ENCODE data around the gene DDHD1.
"Not testable (repeated sequence)": the region's sequence is repeated elsewhere in the genome, so short reads cannot be mapped to it uniquely, and the experiment has no call there.

Gene DDHD1

GRCh38 chr14:53103636-53104340, 49.3 kb downstream of the DDHD1 start:
- no peak for DNase-seq

GRCh38 chr14:53093206-53093605, 59.9 kb downstream of the DDHD1 start:
- DNase-seq = no peak

GRCh38 chr14:53090853-53091252, 62.3 kb downstream of the DDHD1 start:
- no peak for DNase-seq

- DNase-seq = not testable (repeated sequence)
Observed at GRCh38 chr14:53084954-53085353, 68.2 kb downstream of the DDHD1 start.

- DNase-seq = no peak
Observed at GRCh38 chr14:53064475-53064874, 88.6 kb downstream of the DDHD1 start.

GRCh38 chr14:53062856-53063255, 90.3 kb downstream of the DDHD1 start:
- no peak for DNase-seq

- no peak for DNase-seq
Observed at GRCh38 chr14:53060046-53060445, 93.1 kb downstream of the DDHD1 start.

GRCh38 chr14:53055003-53055402, 98.1 kb downstream of the DDHD1 start:
- no peak for DNase-seq

- no peak for DNase-seq
Observed at GRCh38 chr14:53054457-53054856, 98.7 kb downstream of the DDHD1 start.

- DNase-seq = no peak
Observed at GRCh38 chr14:53048631-53049030, 104.5 kb downstream of the DDHD1 start.

- DNase-seq = no peak
Observed at GRCh38 chr14:53047307-53048069, 105.6 kb downstream of the DDHD1 start.

GRCh38 chr14:53044486-53044885, 108.6 kb downstream of the DDHD1 start:
- no peak for DNase-seq

- no peak for DNase-seq
Observed at GRCh38 chr14:53043027-53043581, 110.0 kb downstream of the DDHD1 start.

- DNase-seq = no peak
Observed at GRCh38 chr14:53042480-53042879, 110.6 kb downstream of the DDHD1 start.

- no peak for DNase-seq
Observed at GRCh38 chr14:53041067-53041466, 112.1 kb downstream of the DDHD1 start.

- no peak for DNase-seq
Observed at GRCh38 chr14:53038629-53039028, 114.5 kb downstream of the DDHD1 start.

- DNase-seq = no peak
Observed at GRCh38 chr14:53037016-53037415, 116.1 kb downstream of the DDHD1 start.

GRCh38 chr14:53035336-53036210, 117.5 kb downstream of the DDHD1 start:
- no peak for DNase-seq

- DNase-seq = no peak
Observed at GRCh38 chr14:53034688-53035230, 118.4 kb downstream of the DDHD1 start.

- no peak for DNase-seq
Observed at GRCh38 chr14:53034036-53034435, 119.1 kb downstream of the DDHD1 start.

GRCh38 chr14:53032838-53033390, 120.2 kb downstream of the DDHD1 start:
- no peak for DNase-seq

- no peak for DNase-seq
Observed at GRCh38 chr14:53032161-53032803, 120.8 kb downstream of the DDHD1 start.

Measured in stimulated activated naive CD4-positive, alpha-beta T cell treated with Interleukin-2 at 50 U/mL for 16 hours (primary cell).